Coronary artery (tissue), 2 donors: Measurements from ENCODE around the gene CCND3.
A peak's percentile ranks its signal among the peaks of the same experiment; 100 is the strongest.

Source experiments
- DNase-seq: peaks from one replicate; pipeline ENCODE4 v3.0.0-alpha.2; 2017; ENCODE audit warnings: low spot score
- H3K27ac ChIP-seq, 2 donors: fragments of 200-600 bp; sonication (generic); one replicate each; pipeline ENCODE4 v1.5.1; 2016 to 2019
- H3K4me3 ChIP-seq: fragments of 200-600 bp; sonication (generic); 2 replicates; pipeline ENCODE4 v1.5.1; 2016; ENCODE audit warnings: mild to moderate bottlenecking, moderate library complexity
- CTCF ChIP-seq: fragments of 200-600 bp; sonication (generic); IDR thresholded peaks from one replicate; pipeline ENCODE4 v1.5.1; 2019; ENCODE audit warnings: antibody characterized with exemption

Gene CCND3

GRCh38 chr6:41941280-41942066, at the start of gene CCND3:
Gene CCND3 (minus strand): TSS chr6:41941808. CDS start chr6:41941649, 159 bp downstream.
- peak within 1 kb of the TSS; percentile 92 for H3K4me3 ChIP-seq
- peak within 1 kb of the TSS; percentile 61 to 87 for H3K27ac ChIP-seq
- peak; percentile 90 for DNase-seq
- no peak for TF ChIP-seq CTCF

DNA sequence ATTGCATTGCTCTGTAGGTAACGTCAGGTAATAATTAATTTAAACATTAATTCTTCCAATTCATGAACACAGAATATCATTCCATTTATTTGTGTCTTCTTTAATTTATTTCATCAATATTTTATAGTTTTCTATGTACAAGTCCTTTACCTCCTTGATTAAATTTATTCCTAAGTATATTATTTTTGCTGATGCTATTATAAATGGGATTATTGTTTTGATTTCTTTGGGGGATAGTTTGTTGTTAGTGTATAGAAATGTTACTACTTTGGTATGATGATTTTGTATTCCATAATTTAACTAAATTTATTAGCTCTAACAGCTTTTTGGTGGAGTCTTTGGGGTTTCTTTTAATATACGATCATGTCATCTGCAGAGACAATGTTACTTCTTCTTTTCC, 44.7 kb upstream of the CCND3 start:
- DNase-seq: no peak
- no peak overlapping the region for H3K4me3 ChIP-seq
- TF ChIP-seq CTCF: no peak

DNA sequence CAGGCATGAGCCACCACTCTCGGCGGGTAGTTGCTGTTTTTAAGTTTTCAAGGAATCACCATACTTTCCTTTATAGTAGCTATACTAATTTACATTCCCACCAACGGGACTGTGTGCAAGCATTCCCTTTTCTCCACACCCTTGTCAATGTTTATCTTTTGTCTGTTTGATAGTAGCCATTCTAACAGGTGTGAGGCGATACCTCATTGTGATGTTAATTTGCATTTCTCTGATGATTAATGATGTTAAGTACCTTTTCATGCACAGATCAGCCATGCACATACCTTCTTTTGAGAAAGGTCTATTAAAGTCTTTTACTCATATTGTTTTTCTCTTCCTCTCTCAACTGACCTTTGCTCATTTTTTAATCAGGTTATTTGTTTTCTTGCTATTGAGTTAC, 43.0 kb upstream of the CCND3 start:
- no peak overlapping the region for H3K4me3 ChIP-seq
- no peak for TF ChIP-seq CTCF
- no peak for DNase-seq
- H3K27ac ChIP-seq: no peak overlapping the region

More for the DNA sequence above, 44.7 kb upstream of the CCND3 start:
- no peak overlapping the region for H3K27ac ChIP-seq

DNA sequence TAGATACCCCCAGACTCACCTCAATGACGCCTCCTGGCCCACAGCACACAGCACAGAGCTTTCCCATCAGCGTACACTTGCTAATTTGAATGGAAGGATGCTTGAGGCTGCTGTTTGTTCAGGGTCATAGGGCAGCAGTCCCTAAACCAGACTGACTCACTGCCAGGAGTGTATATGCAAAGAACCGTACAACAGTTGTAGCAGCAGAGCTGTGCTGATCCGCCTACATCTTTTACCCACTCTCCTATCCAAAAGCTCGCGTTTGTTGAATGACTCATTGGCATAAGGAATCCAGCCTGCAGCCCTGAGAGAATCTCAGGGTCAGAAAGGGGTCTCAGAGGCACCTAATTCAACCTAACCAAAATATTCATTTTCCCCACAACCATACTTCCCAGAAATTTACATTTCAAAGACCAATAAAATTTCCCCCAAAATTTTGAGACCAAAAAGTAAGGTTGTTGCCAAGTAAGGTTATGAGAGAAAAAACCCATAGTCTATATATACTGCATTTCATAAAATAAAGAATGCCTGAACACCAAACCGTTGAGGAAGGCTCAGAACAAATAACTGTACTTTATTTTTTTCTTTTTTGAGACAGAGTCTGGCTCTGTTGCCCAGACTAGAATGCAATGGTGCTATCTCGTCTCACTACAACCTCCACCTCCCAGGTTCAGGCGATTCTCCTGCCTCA, 35.3 kb upstream of the CCND3 start:
- no peak for TF ChIP-seq CTCF
- no peak for DNase-seq
- H3K27ac ChIP-seq: no peak overlapping the region

GRCh38 chr6:41975276-41975675, 33.7 kb upstream of the CCND3 start:
- H3K4me3 ChIP-seq: no peak overlapping the region
- DNase-seq: no peak
- no peak for TF ChIP-seq CTCF
- H3K27ac ChIP-seq: no peak overlapping the region

More for the DNA sequence above, 35.3 kb upstream of the CCND3 start:
- H3K4me3 ChIP-seq: no peak overlapping the region

DNA sequence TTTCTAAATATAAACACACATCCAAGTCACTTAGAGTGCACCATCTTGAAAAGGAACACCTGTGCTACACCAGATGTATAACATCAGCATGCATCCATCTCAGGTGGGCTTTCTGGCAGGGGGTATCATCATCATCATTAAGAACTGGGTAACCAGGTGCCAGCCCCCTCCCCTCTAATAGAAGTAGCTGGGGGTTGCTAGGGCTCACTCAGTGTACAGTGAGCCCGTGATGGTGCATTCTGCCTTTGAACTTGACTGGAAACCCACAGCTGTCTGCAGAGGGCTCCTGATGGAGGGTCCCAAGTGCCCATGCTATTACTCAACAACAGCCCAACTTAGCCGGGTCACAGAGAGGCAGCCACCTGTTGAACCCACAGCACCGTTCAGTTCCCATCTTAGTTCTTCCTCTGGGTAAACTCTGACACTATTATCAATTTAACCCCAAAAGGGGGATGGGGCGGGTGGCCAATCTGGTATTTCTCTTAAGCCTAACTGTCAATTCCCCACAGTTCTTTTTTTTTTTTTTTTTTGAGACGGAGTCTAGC, 32.7 kb upstream of the CCND3 start:
- Histone ChIP-seq H3K4me3 (no peak overlapping the region), H3K27ac (no peak overlapping the region)
- no peak for DNase-seq
- no peak for TF ChIP-seq CTCF
